ENCODE data around the gene KIF7. TPM values are rescaled to one million over a fixed set of nuclear protein-coding genes. Genes with fewer than 3 reads are reported as not detected.

The KIF7 gene
- total RNA-seq, 1 donor from 2014 or later, result 8.2 TPM

GRCh38 chr15:89670971-89671560 lies 15.8 kb upstream of the KIF7 start:
- DNase-seq, result no peak

GRCh38 chr15:89669941-89670340 lies 14.7 kb upstream of the KIF7 start:
- DNase-seq, result no peak

- DNase-seq, result no peak
These were observed 14.1 kb upstream of the KIF7 start for GRCh38 chr15:89669309-89669865.

- no peak for DNase-seq
These were observed 12.9 kb upstream of the KIF7 start for GRCh38 chr15:89668171-89668570.

GRCh38 chr15:89667706-89667960 lies 12.4 kb upstream of the KIF7 start:
- no peak for DNase-seq

- no peak for DNase-seq
These were observed 11.8 kb upstream of the KIF7 start for GRCh38 chr15:89666858-89667705.

GRCh38 chr15:89666184-89666857 lies 11.1 kb upstream of the KIF7 start:
- no peak for DNase-seq

- DNase-seq, result peak; percentile 77
These were observed 10.3 kb upstream of the KIF7 start for GRCh38 chr15:89665449-89666181.

- DNase-seq, result no peak
These were observed 9.4 kb upstream of the KIF7 start for GRCh38 chr15:89664441-89665350.

GRCh38 chr15:89662893-89663626 lies 7.8 kb upstream of the KIF7 start:
- peak; percentile 59 for DNase-seq

- no peak for DNase-seq
These were observed 5.3 kb upstream of the KIF7 start for GRCh38 chr15:89660556-89660955.

- DNase-seq, result no peak
These were observed 4.0 kb upstream of the KIF7 start for GRCh38 chr15:89659295-89659694.

- no peak for DNase-seq
These were observed 2.5 kb upstream of the KIF7 start for GRCh38 chr15:89657686-89658200.

- DNase-seq, result no peak
These were observed 999 bp upstream of the KIF7 start for GRCh38 chr15:89656116-89656815.

- DNase-seq, result no peak
These were observed 936 bp downstream of the KIF7 start for GRCh38 chr15:89654301-89654761.

- DNase-seq, result no peak
These were observed 1.7 kb downstream of the KIF7 start for GRCh38 chr15:89653578-89653977.

- no peak for DNase-seq
These were observed 2.6 kb downstream of the KIF7 start for GRCh38 chr15:89652666-89653065.

- DNase-seq, result no peak
These were observed 3.1 kb downstream of the KIF7 start for GRCh38 chr15:89652131-89652530.

GRCh38 chr15:89649716-89650115 lies 5.6 kb downstream of the KIF7 start:
- DNase-seq, result no peak
